Measurements from ENCODE around the gene ACTN1.

GRCh38 chr14:68894123-68894522 is 85.0 kb downstream of the ACTN1 start:
- no peak for TF ChIP-seq CTCF (conservative IDR thresholded peaks at IDR 0.05)
- TF ChIP-seq ZFX (IDR thresholded peaks at IDR 0.05) = no peak
